ENCODE results near the gene MTHFSD.

MTHFSD gene

GRCh38 chr16:86584071-86584685 is 29.1 kb upstream of the MTHFSD start:
- DNase-seq (ENCODE audit: low spot score): no peak

- DNase-seq (ENCODE audit: low spot score): no peak
Measured at GRCh38 chr16:86581458-86581857, 26.4 kb upstream of the MTHFSD start.

DNA sequence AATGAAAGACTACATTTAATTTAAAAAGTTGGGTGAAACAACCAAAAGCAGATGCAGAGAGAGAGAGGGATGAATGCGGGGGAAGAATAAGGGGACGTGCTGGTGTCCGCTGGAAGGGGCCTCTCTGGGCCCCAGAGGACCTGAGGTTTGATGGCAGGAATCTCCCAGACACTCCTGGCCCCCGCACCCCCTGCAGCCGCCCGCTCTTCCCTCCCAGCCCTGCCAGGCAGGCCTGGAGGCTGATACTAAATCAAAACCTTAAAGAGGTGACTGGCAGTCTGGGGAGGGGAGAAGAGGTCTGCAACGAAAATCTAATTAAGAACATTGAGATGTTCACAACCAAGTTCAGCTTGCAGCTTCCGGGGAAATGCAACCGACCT is 25.7 kb upstream of the MTHFSD start:
- DNase-seq (ENCODE audit: low spot score): no peak

DNA sequence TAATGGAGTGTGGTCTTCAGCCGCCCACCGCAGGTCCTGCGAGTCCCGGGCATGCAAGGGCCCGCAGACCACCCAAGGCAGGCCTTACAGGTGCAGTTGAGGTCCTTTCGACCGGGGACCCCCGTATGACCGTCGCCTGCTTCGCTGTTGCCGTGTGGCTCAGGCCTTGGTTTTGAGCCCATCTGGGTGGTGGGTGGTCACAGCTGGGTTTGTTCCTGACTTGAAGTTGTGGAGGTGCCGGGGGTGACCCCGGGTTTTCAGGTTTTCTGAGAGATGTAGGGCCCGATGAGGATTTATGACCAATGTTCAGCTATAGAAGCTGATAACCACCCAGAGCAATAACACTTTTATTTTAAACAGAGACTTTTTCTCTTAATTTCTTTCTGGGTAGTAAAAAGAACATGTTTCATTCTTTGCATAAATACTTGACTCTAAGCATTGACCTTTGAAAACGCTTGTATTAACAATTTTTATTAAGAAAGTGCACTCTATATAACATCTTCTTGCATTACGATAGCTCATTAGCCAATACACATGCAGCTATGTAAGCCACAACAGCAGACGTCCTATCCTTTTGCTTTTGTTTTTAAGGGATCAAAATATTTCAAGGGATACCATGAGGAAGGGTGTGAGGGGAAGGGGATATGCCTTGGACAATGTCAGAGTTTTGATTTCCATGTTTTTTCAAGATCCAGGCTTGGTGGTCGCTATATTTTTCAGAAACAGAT is 25.2 kb upstream of the MTHFSD start:
- no peak for DNase-seq (ENCODE audit: low spot score)

DNA sequence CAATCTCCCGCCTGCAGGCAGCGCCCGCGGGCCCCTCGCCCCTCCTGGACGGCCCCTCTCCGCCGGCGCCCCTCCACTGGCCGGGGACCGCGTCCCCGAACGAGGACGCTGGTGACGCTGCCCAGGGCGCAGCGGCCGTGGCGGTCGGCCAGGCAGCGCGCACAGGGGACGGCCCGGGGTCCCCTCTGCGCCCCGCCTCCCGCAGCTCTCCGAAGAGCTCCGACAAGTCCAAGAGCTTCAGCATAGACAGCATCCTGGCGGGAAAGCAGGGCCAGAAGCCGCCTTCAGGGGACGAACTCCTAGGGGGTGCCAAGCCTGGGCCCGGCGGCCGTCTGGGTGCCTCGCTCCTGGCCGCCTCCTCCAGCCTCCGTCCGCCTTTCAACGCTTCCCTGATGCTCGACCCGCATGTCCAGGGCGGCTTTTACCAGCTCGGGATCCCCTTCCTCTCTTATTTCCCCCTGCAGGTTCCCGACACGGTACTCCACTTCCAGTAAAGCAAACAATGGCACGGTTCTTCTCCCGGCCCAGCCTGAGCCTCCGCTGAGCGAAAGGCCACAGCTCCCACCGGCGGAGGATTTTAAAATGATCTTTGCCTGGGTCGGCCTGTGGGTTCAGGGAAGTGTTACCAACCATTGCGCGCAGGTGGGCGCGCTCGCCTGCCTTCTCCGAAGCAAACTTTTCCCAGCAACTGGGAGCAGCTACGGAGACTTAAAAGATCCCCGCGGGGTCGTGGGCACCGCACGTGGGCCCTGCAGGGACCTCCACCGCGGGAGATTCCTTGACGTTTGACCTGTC is 24.4 kb upstream of the MTHFSD start:
- DNase-seq (ENCODE audit: low spot score): no peak

DNA sequence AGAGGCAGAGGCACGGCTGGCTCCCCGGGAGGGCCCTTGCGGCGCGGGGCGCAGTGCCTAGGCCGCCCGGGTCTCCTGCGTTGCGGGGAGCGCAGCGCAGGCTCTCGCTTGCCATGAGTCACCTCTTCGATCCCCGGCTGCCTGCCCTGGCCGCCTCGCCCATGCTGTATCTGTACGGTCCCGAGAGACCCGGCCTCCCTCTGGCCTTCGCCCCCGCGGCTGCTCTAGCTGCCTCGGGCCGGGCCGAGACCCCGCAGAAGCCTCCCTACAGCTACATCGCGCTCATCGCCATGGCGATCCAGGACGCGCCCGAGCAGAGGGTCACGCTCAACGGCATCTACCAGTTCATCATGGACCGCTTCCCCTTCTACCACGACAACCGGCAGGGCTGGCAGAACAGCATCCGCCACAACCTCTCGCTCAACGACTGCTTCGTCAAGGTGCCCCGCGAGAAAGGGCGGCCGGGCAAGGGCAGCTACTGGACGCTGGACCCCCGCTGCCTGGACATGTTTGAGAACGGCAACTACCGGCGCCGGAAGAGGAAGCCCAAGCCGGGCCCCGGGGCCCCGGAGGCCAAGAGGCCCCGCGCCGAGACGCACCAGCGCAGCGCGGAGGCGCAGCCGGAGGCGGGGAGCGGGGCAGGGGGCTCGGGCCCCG is 23.7 kb upstream of the MTHFSD start:
- DNase-seq (ENCODE audit: low spot score): no peak

- no peak for DNase-seq (ENCODE audit: low spot score)
Measured at GRCh38 chr16:86578061-86578599, 23.1 kb upstream of the MTHFSD start, which contains the start of gene FOXL1. Gene FOXL1, plus strand, starts transcription at chr16:86578549. Its CDS starts 175 bp downstream, at chr16:86578724.

DNA sequence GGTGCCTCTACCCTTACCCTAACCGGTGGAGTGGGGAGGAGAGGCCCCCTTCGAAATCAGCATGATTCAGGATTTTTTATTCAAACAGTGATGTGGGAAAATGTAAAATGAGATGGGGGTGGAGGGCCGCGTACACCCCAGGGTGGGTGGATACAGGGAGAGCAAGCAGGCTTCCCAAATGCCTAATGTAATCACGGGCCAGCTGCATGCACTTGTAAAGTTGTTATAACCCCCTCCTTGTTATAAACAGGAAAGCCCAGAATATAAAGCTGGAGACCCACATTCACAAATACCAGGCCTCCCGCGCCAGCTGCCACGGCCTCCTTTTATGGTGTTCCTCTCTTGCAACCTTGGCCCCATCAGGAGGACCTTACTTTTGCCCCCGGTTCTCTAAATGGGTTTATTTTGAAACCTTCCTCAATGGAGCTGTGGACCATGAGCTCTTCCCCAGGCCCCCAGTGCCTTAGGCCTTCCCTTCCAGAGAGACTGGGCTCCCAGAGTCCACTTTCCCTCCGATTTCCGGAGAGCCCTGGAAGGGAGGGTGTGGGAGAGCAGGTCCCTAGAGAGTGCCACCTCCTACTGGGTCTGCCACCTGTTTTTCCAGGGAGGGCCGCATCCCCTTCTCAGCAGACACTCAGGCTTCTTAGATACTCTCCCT is 22.4 kb upstream of the MTHFSD start:
- no peak for DNase-seq (ENCODE audit: low spot score)

GRCh38 chr16:86576591-86577313 is 21.7 kb upstream of the MTHFSD start:
- no peak for DNase-seq (ENCODE audit: low spot score)

GRCh38 chr16:86575754-86576557 is 20.9 kb upstream of the MTHFSD start:
- no peak for DNase-seq (ENCODE audit: low spot score)

GRCh38 chr16:86575095-86575685 is 20.2 kb upstream of the MTHFSD start:
- no peak for DNase-seq (ENCODE audit: low spot score)

- no peak for DNase-seq (ENCODE audit: low spot score)
Measured at GRCh38 chr16:86574646-86575045, 19.6 kb upstream of the MTHFSD start.

DNA sequence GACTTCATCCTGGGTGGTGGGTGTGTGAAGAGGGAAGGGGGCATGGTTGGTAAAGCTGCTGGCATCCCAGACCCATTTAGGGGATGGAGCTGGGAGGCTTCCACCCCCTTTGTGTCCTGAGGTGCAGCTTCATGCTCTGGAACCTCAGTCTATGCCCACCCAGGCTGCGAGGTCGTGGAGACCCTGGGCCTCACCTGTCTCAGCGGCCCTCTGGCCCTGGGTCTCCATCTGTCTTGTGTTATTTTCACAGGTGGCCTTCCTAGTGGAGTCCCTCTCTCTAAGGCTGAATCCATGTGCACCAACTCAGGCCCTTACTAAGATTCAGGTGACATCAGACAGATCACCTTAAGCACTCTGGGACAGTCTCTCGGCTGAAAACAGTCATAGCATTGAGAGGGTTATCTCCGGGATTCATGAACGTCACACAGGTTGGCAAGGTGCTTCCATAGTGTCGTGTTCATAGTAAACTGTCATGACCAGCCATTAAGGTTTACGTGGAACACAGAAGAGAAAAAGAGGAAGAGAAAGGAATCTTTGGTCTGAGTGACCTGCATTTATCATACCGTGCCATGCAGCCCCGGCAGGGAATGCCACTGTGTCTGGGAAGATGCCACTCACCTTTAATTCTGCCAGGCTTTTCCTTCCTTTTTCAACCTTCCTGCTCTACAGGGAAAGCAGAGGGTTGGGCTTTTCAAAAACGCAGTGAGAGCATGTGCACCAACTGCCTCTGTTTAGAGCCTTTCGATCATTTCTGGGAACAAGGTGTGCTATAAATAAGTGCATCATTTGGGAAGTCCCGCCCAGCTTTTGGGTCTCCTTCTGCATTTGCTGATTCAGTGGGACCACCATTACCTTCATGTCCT is 18.8 kb upstream of the MTHFSD start:
- no peak for DNase-seq (ENCODE audit: low spot score)

GRCh38 chr16:86573215-86573614 is 18.2 kb upstream of the MTHFSD start:
- DNase-seq (ENCODE audit: low spot score): no peak

GRCh38 chr16:86572606-86573005 is 17.6 kb upstream of the MTHFSD start:
- no peak for DNase-seq (ENCODE audit: low spot score)

- DNase-seq (ENCODE audit: low spot score): no peak
Measured at GRCh38 chr16:86572041-86572521, 17.0 kb upstream of the MTHFSD start.

DNA sequence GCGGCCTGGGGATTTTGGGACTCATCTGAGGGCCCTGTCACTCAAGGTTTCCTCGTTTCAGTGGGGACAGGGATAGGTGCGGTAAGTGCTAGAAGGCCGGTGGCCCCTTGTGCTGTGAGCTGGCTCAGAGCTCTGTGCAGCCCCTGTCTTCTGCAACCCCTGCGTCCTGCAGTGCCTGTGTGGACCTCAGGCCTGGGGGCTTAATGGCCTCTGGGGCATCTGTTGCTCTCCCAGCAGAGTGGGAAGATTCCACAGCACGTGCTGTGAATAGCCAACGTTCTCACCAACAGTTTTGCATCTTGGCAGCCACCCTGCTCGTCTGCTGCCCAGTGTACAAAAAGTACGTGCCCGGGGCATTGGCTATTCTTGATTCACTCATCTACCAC is 16.5 kb upstream of the MTHFSD start:
- DNase-seq (ENCODE audit: low spot score): no peak
